ENCODE results near the gene AIRE. TPM values are rescaled to one million over a fixed set of nuclear protein-coding genes. Genes with fewer than 3 reads are reported as not detected.

Gene AIRE
- total RNA-seq, 1 experiment from 2014 or later, result 0.17 TPM

DNA sequence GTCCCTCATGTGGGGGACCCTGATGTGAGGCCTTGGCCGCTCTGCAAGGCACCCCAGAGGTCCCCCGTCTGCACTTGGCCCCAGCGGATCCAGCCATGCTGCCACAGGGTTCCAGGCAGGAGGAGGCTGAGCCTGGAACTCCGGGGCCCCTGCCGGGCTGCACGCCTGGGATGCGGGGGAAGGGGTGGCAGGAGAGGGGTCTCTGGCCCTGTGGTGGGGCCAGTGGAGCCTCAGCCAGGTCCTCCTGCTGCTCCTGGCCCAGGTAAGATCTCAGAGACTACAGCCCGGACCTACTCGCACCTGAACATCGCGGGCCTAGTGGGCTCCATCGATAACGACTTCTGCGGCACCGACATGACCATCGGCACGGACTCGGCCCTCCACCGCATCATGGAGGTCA, 27.0 kb downstream of the AIRE start:
- Histone ChIP-seq H3K79me2 (ENCODE audit: insufficient read depth, low read length) (no peaks in the 10 kb centered on the region), H3T11ph (ENCODE audit: low read length) (no peak overlapping the region), H3K56ac (ENCODE audit: insufficient read length, low read depth, low read length) (no peak overlapping the region), H3K4ac (ENCODE audit: low read depth, low read length) (no peak overlapping the region), H3K79me1 (ENCODE audit: insufficient read depth, low read depth, low read length, poor library complexity, severe bottlenecking) (no peaks in the 10 kb centered on the region), H4K8ac (replicated peaks; ENCODE audit: insufficient read length, low read depth, low read length) (no peak overlapping the region), H4K91ac (ENCODE audit: insufficient read length, low read depth, low read length) (no peak overlapping the region), H2BK5ac (ENCODE audit: insufficient read length, low read length) (no peak overlapping the region), H2BK20ac (ENCODE audit: low read depth, low read length, poor library complexity, severe bottlenecking) (no peak overlapping the region), H4K20me1 (ENCODE audit: control insufficient read depth, insufficient read depth, insufficient read length) (no peaks in the 10 kb centered on the region), H3K18ac (ENCODE audit: insufficient read length, low read depth, low read length) (no peak overlapping the region), H3K9me3 (ENCODE audit: control insufficient read depth, low read depth, low read length) (no peaks in the 10 kb centered on the region), H3K14ac (ENCODE audit: insufficient read depth, low read length) (no peak overlapping the region), H4K5ac (ENCODE audit: insufficient read length, low read depth, low read length) (no peak overlapping the region), H2BK12ac (ENCODE audit: insufficient read length, low read depth, low read length) (no peak overlapping the region), H2BK120ac (ENCODE audit: low read depth, low read length, poor library complexity, severe bottlenecking) (no peak overlapping the region), H3K23ac (ENCODE audit: insufficient read length, low read depth, low read length) (no peak overlapping the region), H2BK15ac (ENCODE audit: low read depth, low read length) (no peak overlapping the region), H2AK5ac (ENCODE audit: insufficient read length, low read length) (no peak overlapping the region), H3K9ac (ENCODE audit: extremely low read depth, insufficient read length, low read length) (no peak overlapping the region), H3K4me2 (ENCODE audit: insufficient read depth, insufficient read length, low read length) (no peak overlapping the region), H3K27me3 (ENCODE audit: insufficient read depth, low read length) (no peaks in the 10 kb centered on the region), H2AFZ (ENCODE audit: low read length) (no peak overlapping the region), H3K23me2 (ENCODE audit: insufficient read length, low read depth, low read length, poor library complexity, severe bottlenecking) (no peaks in the 10 kb centered on the region), H3K27ac (ENCODE audit: insufficient read length, low read depth, low read length) (no peak overlapping the region), H3K4me1 (ENCODE audit: insufficient read depth, low read length) (no peaks in the 10 kb centered on the region)
- Mint-ChIP-seq H3K9me3 (no peaks in the 10 kb centered on the region), H3K27ac (0 out of 7 replicates have a peak overlapping the region, but pooled peaks of 1 of the 3 experiments have one; percentile 48), H3K4me3 (no peak overlapping the region), H3K27me3 (ENCODE audit: low read depth) (no peaks in the 10 kb centered on the region; the same call in 1 of the 2 replicates), H3K36me3 (ENCODE audit: insufficient read depth in 1 of 3, low read depth in 3 of 3) (peaks cover 8 to 27% (median 27%) of the 10 kb centered on the region in 3 experiments), H3K4me1 (peaks cover 2 to 7% of the 10 kb centered on the region in 2 experiments; a peak in 2 of 4 replicates)
- TF ChIP-seq, protein P1, sequence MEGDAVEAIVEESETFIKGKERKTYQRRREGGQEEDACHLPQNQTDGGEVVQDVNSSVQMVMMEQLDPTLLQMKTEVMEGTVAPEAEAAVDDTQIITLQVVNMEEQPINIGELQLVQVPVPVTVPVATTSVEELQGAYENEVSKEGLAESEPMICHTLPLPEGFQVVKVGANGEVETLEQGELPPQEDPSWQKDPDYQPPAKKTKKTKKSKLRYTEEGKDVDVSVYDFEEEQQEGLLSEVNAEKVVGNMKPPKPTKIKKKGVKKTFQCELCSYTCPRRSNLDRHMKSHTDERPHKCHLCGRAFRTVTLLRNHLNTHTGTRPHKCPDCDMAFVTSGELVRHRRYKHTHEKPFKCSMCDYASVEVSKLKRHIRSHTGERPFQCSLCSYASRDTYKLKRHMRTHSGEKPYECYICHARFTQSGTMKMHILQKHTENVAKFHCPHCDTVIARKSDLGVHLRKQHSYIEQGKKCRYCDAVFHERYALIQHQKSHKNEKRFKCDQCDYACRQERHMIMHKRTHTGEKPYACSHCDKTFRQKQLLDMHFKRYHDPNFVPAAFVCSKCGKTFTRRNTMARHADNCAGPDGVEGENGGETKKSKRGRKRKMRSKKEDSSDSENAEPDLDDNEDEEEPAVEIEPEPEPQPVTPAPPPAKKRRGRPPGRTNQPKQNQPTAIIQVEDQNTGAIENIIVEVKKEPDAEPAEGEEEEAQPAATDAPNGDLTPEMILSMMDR (conservative IDR thresholded peaks at IDR 0.05), result no peak
- WGBS (ENCODE audit: extremely low coverage, insufficient read length, low lambda C conversion rate), result no CpG with 5 or more reads among the region's 19 CpGs
- no peak for DNase-seq
